ENCODE data around the gene JPH3.

GRCh38 chr16:87697792-87698191 lies 95.5 kb downstream of the JPH3 start:
- TF ChIP-seq CTCF (conservative IDR thresholded peaks at IDR 0.05) (no peak), ZFX (IDR thresholded peaks at IDR 0.05) (no peak)

Measured in C4-2B (cell line).